OCI-LY1 (cell line): Measurements from ENCODE around the gene DIP2C.
A peak's percentile ranks its signal among the peaks of the same experiment; 100 is the strongest.

Source experiments
- H2AFZ ChIP-seq: fragments of 200-600 bp; sonication (generic), shearing (Covaris generic); 2 replicates; pipeline ENCODE4 v1.6.0; 2014; ENCODE audit warnings: antibody characterized with exemption, mild to moderate bottlenecking, low read length
- H3F3A ChIP-seq: fragments of 200-600 bp; sonication (generic), shearing (Covaris generic); 2 replicates; pipeline ENCODE4 v1.6.0; 2014; ENCODE audit warnings: mild to moderate bottlenecking, antibody characterized with exemption, low read length, moderate library complexity; ENCODE audit not compliant: insufficient read depth
- H3K27ac ChIP-seq: fragments of 200-600 bp; sonication (generic); 2 replicates; pipeline ENCODE4 v1.5.1; 2014; ENCODE audit warnings: low read length, mixed run types, mild to moderate bottlenecking, low read depth; ENCODE audit not compliant: poor library complexity, severe bottlenecking
- H3K27me3 ChIP-seq: fragments of 200-600 bp; sonication (generic); 2 replicates; pipeline ENCODE4 v1.6.0; 2014; ENCODE audit warnings: antibody characterized with exemption, mild to moderate bottlenecking, low read length, moderate library complexity; ENCODE audit not compliant: insufficient read depth
- H3K36me3 ChIP-seq: fragments of 200-600 bp; sonication (generic); 2 replicates; pipeline ENCODE4 v1.6.1; 2014; ENCODE audit warnings: mild to moderate bottlenecking, antibody characterized with exemption, low read length, moderate library complexity, mixed read lengths; ENCODE audit not compliant: insufficient read depth
- H3K4me1 ChIP-seq: fragments of 200-600 bp; sonication (generic); 2 replicates; pipeline ENCODE4 v1.5.1; 2014; ENCODE audit warnings: mild to moderate bottlenecking, low read length, moderate library complexity; ENCODE audit not compliant: insufficient read depth, severe bottlenecking
- H3K4me2 ChIP-seq: fragments of 200-600 bp; sonication (generic), shearing (Covaris generic); 2 replicates; pipeline ENCODE4 v1.6.1; 2014; ENCODE audit warnings: low read length
- H3K4me3 ChIP-seq: fragments of 200-600 bp; sonication (generic); 2 replicates; pipeline ENCODE4 v1.5.1; 2014; ENCODE audit warnings: low read length, low read depth, mild to moderate bottlenecking, mixed read lengths; ENCODE audit not compliant: poor library complexity, severe bottlenecking
- H3K79me2 ChIP-seq: fragments of 200-600 bp; shearing (Covaris generic); 2 replicates; pipeline ENCODE4 v1.6.1; 2016; ENCODE audit warnings: mixed run types, low read length, mixed read lengths; ENCODE audit not compliant: insufficient read depth
- H3K9ac ChIP-seq: fragments of 200-600 bp; sonication (generic), shearing (Covaris generic); 2 replicates; pipeline ENCODE4 v1.6.1; 2014; ENCODE audit warnings: mild to moderate bottlenecking, low read length, mixed read lengths
- H3K9me2 ChIP-seq: fragments of 200-600 bp; sonication (generic), shearing (Covaris generic); 2 replicates; pipeline ENCODE4 v1.6.1; 2014; ENCODE audit warnings: low read depth, mild to moderate bottlenecking, low read length, mixed read lengths
- H3K9me3 ChIP-seq: fragments of 200-600 bp; shearing (Covaris generic); 2 replicates; pipeline ENCODE4 v1.6.1; 2014; ENCODE audit warnings: low read length, mixed read lengths
- H4K20me1 ChIP-seq: fragments of 200-600 bp; sonication (generic), shearing (Covaris generic); 2 replicates; pipeline ENCODE4 v1.6.0; 2016; ENCODE audit warnings: mild to moderate bottlenecking, low read length; ENCODE audit not compliant: insufficient read depth
- CTCF ChIP-seq: fragments of 200-600 bp; sonication (generic), shearing (Covaris generic); IDR thresholded peaks from 2 replicates; pipeline ENCODE4 v1.5.1; 2017; ENCODE audit warnings: mild to moderate bottlenecking, antibody characterized with exemption, low read length, moderate library complexity, mixed read lengths
- EZH2 ChIP-seq: fragments of 200-600 bp; sonication (generic), shearing (Covaris generic); IDR thresholded peaks from 2 replicates; pipeline ENCODE4 v1.8.0; 2017; ENCODE audit warnings: borderline replicate concordance, mixed run types, mild to moderate bottlenecking, antibody characterized with exemption, low read length, moderate library complexity, mixed read lengths

The DIP2C gene

GRCh38 chr10:557792-558328 lies 131.6 kb downstream of the DIP2C start:
- H3K27ac ChIP-seq: peak overlapping the region; percentile 100
- H3F3A ChIP-seq: peaks cover 8% of the 10 kb centered on the region
- H3K27me3 ChIP-seq: no peaks in the 10 kb centered on the region
- H3K9me3 ChIP-seq: no peaks in the 10 kb centered on the region
- no peaks in the 10 kb centered on the region for H4K20me1 ChIP-seq
- peaks cover 9% of the 10 kb centered on the region; the same call in 1 of the 2 replicates for H3K36me3 ChIP-seq
- H3K9me2 ChIP-seq: no peaks in the 10 kb centered on the region
- H3K79me2 ChIP-seq: peaks cover 19% of the 10 kb centered on the region
- peak overlapping the region; percentile 34 for H3K4me3 ChIP-seq
- H3K9ac ChIP-seq: peak overlapping the region; percentile 71
- TF ChIP-seq EZH2 (no peak), CTCF (no peak)
- H3K4me2 ChIP-seq: peak overlapping the region; percentile 68
- H2AFZ ChIP-seq: no peak overlapping the region
- peaks cover 95% of the 10 kb centered on the region for H3K4me1 ChIP-seq

- H3K9me2 ChIP-seq: no peaks in the 10 kb centered on the region
- H3K9me3 ChIP-seq: no peaks in the 10 kb centered on the region
- TF ChIP-seq EZH2: no peak
- no peak for TF ChIP-seq CTCF
- peak overlapping the region; percentile 24 for H3K4me3 ChIP-seq
- no peaks in the 10 kb centered on the region for H3K27me3 ChIP-seq
- peaks cover 95% of the 10 kb centered on the region for H3K4me1 ChIP-seq
- H3K36me3 ChIP-seq: peaks cover 9% of the 10 kb centered on the region; the same call in 1 of the 2 replicates
- peak overlapping the region; percentile 97 for H3K27ac ChIP-seq
- H3F3A ChIP-seq: peaks cover 2% of the 10 kb centered on the region
- no peaks in the 10 kb centered on the region for H4K20me1 ChIP-seq
- H3K79me2 ChIP-seq: peaks cover 20% of the 10 kb centered on the region
- H3K4me2 ChIP-seq: peak overlapping the region; percentile 50
- peak overlapping the region; percentile 66 for H3K9ac ChIP-seq
- no peak overlapping the region for H2AFZ ChIP-seq
These were observed 132.4 kb downstream of the DIP2C start for GRCh38 chr10:556971-557637.

- Histone ChIP-seq H3K4me2 (peak overlapping the region; percentile 63), H3K4me1 (peaks cover 95% of the 10 kb centered on the region), H4K20me1 (no peaks in the 10 kb centered on the region), H3K9me2 (no peaks in the 10 kb centered on the region), H3K4me3 (peak overlapping the region; percentile 30), H3K27ac (peak overlapping the region; percentile 97), H3K27me3 (no peaks in the 10 kb centered on the region), H2AFZ (no peak overlapping the region), H3F3A (no peaks in the 10 kb centered on the region), H3K36me3 (peaks cover 13% of the 10 kb centered on the region; the same call in 1 of the 2 replicates), H3K9me3 (no peaks in the 10 kb centered on the region), H3K79me2 (peaks cover 15% of the 10 kb centered on the region), H3K9ac (peak overlapping the region; percentile 58; the same call in 1 of the 2 replicates)
- no peak for TF ChIP-seq CTCF
- TF ChIP-seq EZH2: no peak
These were observed 133.7 kb downstream of the DIP2C start for GRCh38 chr10:555682-556350.
